Kidney (tissue), 14 donors: ENCODE data around the gene PRKCZ. TPM values are rescaled to one million over a fixed set of nuclear protein-coding genes. Genes with fewer than 3 reads are reported as not detected.

Source experiments
- DNase-seq, 5 donors: peaks; one replicate each; pipeline ENCODE4 v3.0.0-alpha.2; 2013 to 2020
- FAIRE-seq: peaks from 2 replicates; lab custom pipeline; 2012; peaks lifted over from hg19 to GRCh38; lab: Jason Lieb, UNC
- H3K27ac ChIP-seq, 2 donors: one replicate each; pipeline ENCODE4 v1.7.0; 2013; ENCODE audit warnings: low read depth in 2 of 2, low read length in 2 of 2, inconsistent platforms in 1 of 2
- H3K27me3 ChIP-seq: one replicate; pipeline ENCODE4 v1.7.1; 2013; ENCODE audit warnings: low read length, inconsistent platforms; ENCODE audit not compliant: control insufficient read depth, insufficient read depth
- H3K36me3 ChIP-seq, 3 donors: one replicate each; pipeline versions ENCODE4 v1.7.0 to v1.7.1; 2013; ENCODE audit warnings: low read length in 3 of 3, control low read depth in 1 of 3, inconsistent platforms in 1 of 3; ENCODE audit not compliant: insufficient read depth in 3 of 3, control insufficient read depth in 2 of 3
- H3K4me1 ChIP-seq, 3 donors: one replicate each; pipeline versions ENCODE4 v1.7.0 to v1.7.1; 2013; ENCODE audit warnings: low read length in 3 of 3, inconsistent platforms in 1 of 3, low read depth in 1 of 3; ENCODE audit not compliant: control insufficient read depth in 2 of 3, insufficient read depth in 2 of 3
- H3K4me3 ChIP-seq, 3 donors: one replicate each; pipeline versions ENCODE4 v1.7.0 to v1.8.1; 2013; ENCODE audit warnings: low read length in 3 of 3, control low read depth in 1 of 3, inconsistent platforms in 1 of 3
- H3K9ac ChIP-seq, 3 donors: one replicate each; pipeline versions ENCODE4 v1.7.0 to v1.7.1; 2013; ENCODE audit warnings: low read length in 3 of 3, control low read depth in 1 of 3, inconsistent platforms in 1 of 3
- H3K9me3 ChIP-seq, 3 donors: one replicate each; pipeline versions ENCODE4 v1.7.0 to v1.7.1; 2013; ENCODE audit warnings: low read length in 3 of 3, control low read depth in 1 of 3, inconsistent platforms in 1 of 3; ENCODE audit not compliant: control insufficient read depth in 2 of 3, insufficient read depth in 1 of 3
- CTCF ChIP-seq: IDR thresholded peaks from 3 replicates; pipeline ENCODE4 v1.5.1; 2012; ENCODE audit warnings: mild to moderate bottlenecking, moderate library complexity, borderline replicate concordance; ENCODE audit not compliant: insufficient read depth; ENCODE audit errors: extremely low read depth
- intact Hi-C: fragments of 100-400 bp; cut with DNase I; formaldehyde crosslinking; loops from one replicate; pipeline ENCODE4 v1.11.1; 2022
- polyA plus RNA-seq: library from polyadenylated mRNA; stranded (reverse); fragments of 350-450 nt; fragmentation: Illumina TruSeq; extraction: RNeasy Lipid Tissue Mini Kit (QIAGEN cat#74804); gene quantifications from one replicate; pipeline ENCODE4 v1.2.3, GENCODE V29; 2014; ENCODE audit warnings: low read depth, low replicate concordance; ENCODE audit not compliant: insufficient read depth
- total RNA-seq: library from RNA; stranded (reverse); fragmentation: NEBNext Ultra II Directional; extraction: Animal tissue kit (Norgen Biotek cat#: 25700); gene quantifications from one replicate; pipeline ENCODE4 v1.2.1, GENCODE V29; 2021
- donor health status: control.
- donor health status: control.
- donor health status: control.
- donor health status: control.
- donor health status: control.
- donor health status: DM: yes; HTN: yes; CAD: no.
- donor health status: Normal renal cell carcinoma (clear cell type).

Gene PRKCZ
- total and polyA plus RNA-seq, 2 donors from 2014 or later: 24.7 to 42.4 TPM

GRCh38 chr1:2125350-2126211, 75.4 kb downstream of the PRKCZ start:
- H3K27me3 ChIP-seq: no peaks in the 10 kb centered on the region
- H3K4me3 ChIP-seq: no peak overlapping the region
- intact Hi-C loops: no loop called here
- TF ChIP-seq CTCF: no peak
- DNase-seq (peak in 2 of 5 donors; percentile 43 to 64), FAIRE-seq (no peak)
- no peaks in the 10 kb centered on the region for H3K4me1 ChIP-seq
- H3K27ac ChIP-seq: no peak overlapping the region
- no peak overlapping the region for H3K9ac ChIP-seq
- no peaks in the 10 kb centered on the region for H3K36me3 ChIP-seq
- H3K9me3 ChIP-seq: no peaks in the 10 kb centered on the region

GRCh38 chr1:2126331-2127186, 76.3 kb downstream of the PRKCZ start:
- no peaks in the 10 kb centered on the region for H3K36me3 ChIP-seq
- no peak for FAIRE-seq
- H3K4me1 ChIP-seq: no peaks in the 10 kb centered on the region
- no peaks in the 10 kb centered on the region for H3K9me3 ChIP-seq
- DNase-seq: peak in 2 of 5 donors; percentile 25 to 73
- H3K4me3 ChIP-seq: no peak overlapping the region
- H3K27ac ChIP-seq: no peak overlapping the region
- no peak for TF ChIP-seq CTCF
- no peak overlapping the region for H3K9ac ChIP-seq
- intact Hi-C loops: no loop called here
- no peaks in the 10 kb centered on the region for H3K27me3 ChIP-seq

GRCh38 chr1:2127187-2128145, 77.3 kb downstream of the PRKCZ start:
- H3K4me3 ChIP-seq: no peak overlapping the region
- TF ChIP-seq CTCF: no peak
- FAIRE-seq: no peak
- no peaks in the 10 kb centered on the region for H3K27me3 ChIP-seq
- H3K9ac ChIP-seq: no peak overlapping the region
- peaks cover 0 to 2% (median 0%) of the 10 kb centered on the region in 3 donors for H3K4me1 ChIP-seq
- DNase-seq: peak in 1 of 5 donors; percentile 56
- H3K9me3 ChIP-seq: no peaks in the 10 kb centered on the region
- H3K27ac ChIP-seq: no peak overlapping the region
- intact Hi-C loops: no loop called here
- H3K36me3 ChIP-seq: no peaks in the 10 kb centered on the region
